ENCODE measurements around the gene SDCCAG8. TPM values are rescaled to one million over a fixed set of nuclear protein-coding genes. Genes with fewer than 3 reads are reported as not detected.

Gene SDCCAG8
- total and polyA plus RNA-seq, 4 donors, result 8.5 to 25.8 (median 17.5) TPM

DNA sequence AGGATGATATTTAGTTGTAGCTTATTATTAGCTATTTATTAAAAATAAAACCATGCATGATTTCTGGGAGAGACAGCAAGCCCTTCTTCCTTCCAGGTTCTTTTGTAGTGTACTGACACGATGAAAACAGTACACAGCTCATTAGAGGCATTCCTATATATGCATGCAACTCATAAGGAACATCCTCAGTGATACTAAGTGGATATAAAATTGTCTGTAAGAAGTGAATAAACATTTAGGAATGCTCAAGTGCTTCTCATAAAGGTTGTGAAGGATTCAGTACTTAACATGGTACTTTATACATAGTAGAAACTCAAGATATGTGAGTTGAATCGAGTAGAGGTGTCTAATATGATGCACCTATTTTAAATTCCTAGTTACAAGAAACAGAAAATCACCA lies 287.7 kb downstream of the SDCCAG8 start:
- H3K9me3 ChIP-seq (ENCODE audit: control insufficient read depth in 4 of 4, low read length in 3 of 4), result no peaks in the 10 kb centered on the region
- no peaks in the 10 kb centered on the region for H3K27me3 ChIP-seq (ENCODE audit: control insufficient read depth in 4 of 4, insufficient read depth in 4 of 4, low read length in 3 of 4)
- WGBS, result 85% methylated on average over 2 of the region's 2 CpGs
- no peaks in the 10 kb centered on the region for H3K4me1 ChIP-seq (ENCODE audit: control insufficient read depth in 4 of 4, insufficient read depth in 4 of 4, low read length in 3 of 4)
- H3K9ac ChIP-seq (ENCODE audit: low read depth in 1 of 2, low read length in 2 of 2), result no peak overlapping the region
- H3K27ac ChIP-seq (ENCODE audit: low read depth in 1 of 2, low read length in 2 of 2), result no peak overlapping the region
- no peak overlapping the region for H3K4me3 ChIP-seq (ENCODE audit: low read depth in 1 of 3, low read length in 3 of 3)
- H3K36me3 ChIP-seq (ENCODE audit: control insufficient read depth in 4 of 4, insufficient read depth in 3 of 4, low read depth in 1 of 4, low read length in 3 of 4), result no peaks in the 10 kb centered on the region
- DNase-seq (ENCODE audit: low spot score), result no peak
- no peak for TF ChIP-seq RXRA (IDR thresholded peaks at IDR 0.05)
- no peak for TF ChIP-seq HNF4A (conservative IDR thresholded peaks at IDR 0.05)
- no peak for TF ChIP-seq SP1 (IDR thresholded peaks at IDR 0.05)
- TF ChIP-seq FOXA2 (IDR thresholded peaks at IDR 0.05), result no peak

DNA sequence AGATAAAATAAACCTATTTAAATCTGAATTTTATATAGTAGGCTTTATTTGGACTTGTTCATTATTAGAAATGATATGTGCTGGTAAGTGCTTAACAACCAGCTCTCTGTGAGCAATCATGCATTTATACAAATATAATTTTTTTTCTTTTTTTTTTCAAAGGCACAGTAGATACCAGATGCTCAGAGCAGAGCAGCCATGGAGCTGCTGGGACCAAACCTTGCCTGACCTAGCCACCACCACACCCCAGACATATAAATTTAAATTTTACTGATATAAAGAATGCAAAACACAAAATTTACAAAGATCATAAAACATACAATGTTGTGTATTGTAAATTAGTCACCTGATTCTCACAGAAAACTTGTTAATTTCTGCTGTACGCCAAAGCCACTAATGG lies 290.6 kb downstream of the SDCCAG8 start:
- H3K4me3 ChIP-seq (ENCODE audit: low read depth in 1 of 3, low read length in 3 of 3), result no peak overlapping the region
- DNase-seq (ENCODE audit: low spot score), result no peak
- no peaks in the 10 kb centered on the region for H3K27me3 ChIP-seq (ENCODE audit: control insufficient read depth in 4 of 4, insufficient read depth in 4 of 4, low read length in 3 of 4)
- no peaks in the 10 kb centered on the region for H3K9me3 ChIP-seq (ENCODE audit: control insufficient read depth in 4 of 4, low read length in 3 of 4)
- H3K27ac ChIP-seq (ENCODE audit: low read depth in 1 of 2, low read length in 2 of 2), result no peak overlapping the region
- no peaks in the 10 kb centered on the region for H3K4me1 ChIP-seq (ENCODE audit: control insufficient read depth in 4 of 4, insufficient read depth in 4 of 4, low read length in 3 of 4)
- no peaks in the 10 kb centered on the region for H3K36me3 ChIP-seq (ENCODE audit: control insufficient read depth in 4 of 4, insufficient read depth in 3 of 4, low read depth in 1 of 4, low read length in 3 of 4)
- WGBS, result 0% methylated on average over 1 of the region's 1 CpG
- TF ChIP-seq FOXA1 (IDR thresholded peaks at IDR 0.05), result no peak
- no peak for TF ChIP-seq RXRA (IDR thresholded peaks at IDR 0.05)
- no peak for TF ChIP-seq JUND (IDR thresholded peaks at IDR 0.05)
- no peak for TF ChIP-seq NR2F2 (IDR thresholded peaks at IDR 0.05)
- TF ChIP-seq, protein P1, sequence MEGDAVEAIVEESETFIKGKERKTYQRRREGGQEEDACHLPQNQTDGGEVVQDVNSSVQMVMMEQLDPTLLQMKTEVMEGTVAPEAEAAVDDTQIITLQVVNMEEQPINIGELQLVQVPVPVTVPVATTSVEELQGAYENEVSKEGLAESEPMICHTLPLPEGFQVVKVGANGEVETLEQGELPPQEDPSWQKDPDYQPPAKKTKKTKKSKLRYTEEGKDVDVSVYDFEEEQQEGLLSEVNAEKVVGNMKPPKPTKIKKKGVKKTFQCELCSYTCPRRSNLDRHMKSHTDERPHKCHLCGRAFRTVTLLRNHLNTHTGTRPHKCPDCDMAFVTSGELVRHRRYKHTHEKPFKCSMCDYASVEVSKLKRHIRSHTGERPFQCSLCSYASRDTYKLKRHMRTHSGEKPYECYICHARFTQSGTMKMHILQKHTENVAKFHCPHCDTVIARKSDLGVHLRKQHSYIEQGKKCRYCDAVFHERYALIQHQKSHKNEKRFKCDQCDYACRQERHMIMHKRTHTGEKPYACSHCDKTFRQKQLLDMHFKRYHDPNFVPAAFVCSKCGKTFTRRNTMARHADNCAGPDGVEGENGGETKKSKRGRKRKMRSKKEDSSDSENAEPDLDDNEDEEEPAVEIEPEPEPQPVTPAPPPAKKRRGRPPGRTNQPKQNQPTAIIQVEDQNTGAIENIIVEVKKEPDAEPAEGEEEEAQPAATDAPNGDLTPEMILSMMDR (IDR thresholded peaks at IDR 0.05; ENCODE audit: low read depth, low read length, missing input control), result no peak
- TF ChIP-seq HNF4G (IDR thresholded peaks at IDR 0.05), result no peak
- TF ChIP-seq EGR1 (IDR thresholded peaks at IDR 0.05; ENCODE audit: low read depth in 2 of 2), result no peak
- TF ChIP-seq, protein P2, sequence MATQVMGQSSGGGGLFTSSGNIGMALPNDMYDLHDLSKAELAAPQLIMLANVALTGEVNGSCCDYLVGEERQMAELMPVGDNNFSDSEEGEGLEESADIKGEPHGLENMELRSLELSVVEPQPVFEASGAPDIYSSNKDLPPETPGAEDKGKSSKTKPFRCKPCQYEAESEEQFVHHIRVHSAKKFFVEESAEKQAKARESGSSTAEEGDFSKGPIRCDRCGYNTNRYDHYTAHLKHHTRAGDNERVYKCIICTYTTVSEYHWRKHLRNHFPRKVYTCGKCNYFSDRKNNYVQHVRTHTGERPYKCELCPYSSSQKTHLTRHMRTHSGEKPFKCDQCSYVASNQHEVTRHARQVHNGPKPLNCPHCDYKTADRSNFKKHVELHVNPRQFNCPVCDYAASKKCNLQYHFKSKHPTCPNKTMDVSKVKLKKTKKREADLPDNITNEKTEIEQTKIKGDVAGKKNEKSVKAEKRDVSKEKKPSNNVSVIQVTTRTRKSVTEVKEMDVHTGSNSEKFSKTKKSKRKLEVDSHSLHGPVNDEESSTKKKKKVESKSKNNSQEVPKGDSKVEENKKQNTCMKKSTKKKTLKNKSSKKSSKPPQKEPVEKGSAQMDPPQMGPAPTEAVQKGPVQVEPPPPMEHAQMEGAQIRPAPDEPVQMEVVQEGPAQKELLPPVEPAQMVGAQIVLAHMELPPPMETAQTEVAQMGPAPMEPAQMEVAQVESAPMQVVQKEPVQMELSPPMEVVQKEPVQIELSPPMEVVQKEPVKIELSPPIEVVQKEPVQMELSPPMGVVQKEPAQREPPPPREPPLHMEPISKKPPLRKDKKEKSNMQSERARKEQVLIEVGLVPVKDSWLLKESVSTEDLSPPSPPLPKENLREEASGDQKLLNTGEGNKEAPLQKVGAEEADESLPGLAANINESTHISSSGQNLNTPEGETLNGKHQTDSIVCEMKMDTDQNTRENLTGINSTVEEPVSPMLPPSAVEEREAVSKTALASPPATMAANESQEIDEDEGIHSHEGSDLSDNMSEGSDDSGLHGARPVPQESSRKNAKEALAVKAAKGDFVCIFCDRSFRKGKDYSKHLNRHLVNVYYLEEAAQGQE (IDR thresholded peaks at IDR 0.05), result no peak
- TF ChIP-seq, protein P3, sequence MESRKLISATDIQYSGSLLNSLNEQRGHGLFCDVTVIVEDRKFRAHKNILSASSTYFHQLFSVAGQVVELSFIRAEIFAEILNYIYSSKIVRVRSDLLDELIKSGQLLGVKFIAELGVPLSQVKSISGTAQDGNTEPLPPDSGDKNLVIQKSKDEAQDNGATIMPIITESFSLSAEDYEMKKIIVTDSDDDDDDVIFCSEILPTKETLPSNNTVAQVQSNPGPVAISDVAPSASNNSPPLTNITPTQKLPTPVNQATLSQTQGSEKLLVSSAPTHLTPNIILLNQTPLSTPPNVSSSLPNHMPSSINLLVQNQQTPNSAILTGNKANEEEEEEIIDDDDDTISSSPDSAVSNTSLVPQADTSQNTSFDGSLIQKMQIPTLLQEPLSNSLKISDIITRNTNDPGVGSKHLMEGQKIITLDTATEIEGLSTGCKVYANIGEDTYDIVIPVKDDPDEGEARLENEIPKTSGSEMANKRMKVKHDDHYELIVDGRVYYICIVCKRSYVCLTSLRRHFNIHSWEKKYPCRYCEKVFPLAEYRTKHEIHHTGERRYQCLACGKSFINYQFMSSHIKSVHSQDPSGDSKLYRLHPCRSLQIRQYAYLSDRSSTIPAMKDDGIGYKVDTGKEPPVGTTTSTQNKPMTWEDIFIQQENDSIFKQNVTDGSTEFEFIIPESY (IDR thresholded peaks at IDR 0.05), result no peak
- TF ChIP-seq RAD21 (IDR thresholded peaks at IDR 0.05), result no peak
- no peak for TF ChIP-seq GABPA (IDR thresholded peaks at IDR 0.05 in 1 of 2, conservative IDR thresholded peaks at IDR 0.05 in 1 of 2)
- TF ChIP-seq, protein P4, sequence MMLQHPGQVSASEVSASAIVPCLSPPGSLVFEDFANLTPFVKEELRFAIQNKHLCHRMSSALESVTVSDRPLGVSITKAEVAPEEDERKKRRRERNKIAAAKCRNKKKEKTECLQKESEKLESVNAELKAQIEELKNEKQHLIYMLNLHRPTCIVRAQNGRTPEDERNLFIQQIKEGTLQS (IDR thresholded peaks at IDR 0.05), result no peak
- TF ChIP-seq FOXA2 (IDR thresholded peaks at IDR 0.05), result no peak
- H3K9ac ChIP-seq (ENCODE audit: low read depth in 1 of 2, low read length in 2 of 2), result no peak overlapping the region
